Renal cortex interstitium (tissue), 11 donors: ENCODE measurements around the gene SLC27A1. TPM values are rescaled to one million over a fixed set of nuclear protein-coding genes. Genes with fewer than 3 reads are reported as not detected.
"Not testable (repeated sequence)": the region's sequence is repeated elsewhere in the genome, so short reads cannot be mapped to it uniquely, and the experiment has no call there.

Experiments
- DNase-seq, 11 donors: peaks; one replicate each; pipeline ENCODE4 v3.0.0-alpha.2; 2013; ENCODE audit warnings: low read depth in 9 of 11, low spot score in 4 of 11; ENCODE audit errors: extremely low read depth in 1 of 11
- polyA plus RNA-seq, 3 donors: library from polyadenylated mRNA; unstranded; fragments of 120-200 nt; gene quantifications; one replicate each; pipeline ENCODE4 v1.2.1, GENCODE V29; 2013; ENCODE audit not compliant: insufficient read length in 3 of 3

The SLC27A1 gene
- polyA plus RNA-seq, 3 donors, result 12.0 to 22.2 (median 14.9) TPM

GRCh38 chr19:17451820-17452219 is 18.5 kb upstream of the SLC27A1 start:
- no peak for DNase-seq

GRCh38 chr19:17454576-17455071 is 15.7 kb upstream of the SLC27A1 start:
- DNase-seq, result no peak

GRCh38 chr19:17455308-17456123 is 14.8 kb upstream of the SLC27A1 start:
- DNase-seq, result no peak

GRCh38 chr19:17456127-17456526 is 14.2 kb upstream of the SLC27A1 start:
- no peak for DNase-seq

GRCh38 chr19:17457616-17458015 is 12.7 kb upstream of the SLC27A1 start:
- no peak for DNase-seq

GRCh38 chr19:17458970-17459369 is 11.4 kb upstream of the SLC27A1 start:
- no peak for DNase-seq

- DNase-seq, result no peak
These were observed 9.7 kb upstream of the SLC27A1 start, which contains the start of gene NXNL1 for GRCh38 chr19:17460372-17461230. Gene NXNL1 (minus strand): TSS chr19:17460926. CDS start chr19:17460869, 57 bp downstream.

GRCh38 chr19:17466487-17466850 is 3.9 kb upstream of the SLC27A1 start:
- no peak for DNase-seq

- DNase-seq, result no peak
These were observed 2.6 kb upstream of the SLC27A1 start for GRCh38 chr19:17467471-17468301.

- no peak for DNase-seq
These were observed 1.8 kb upstream of the SLC27A1 start for GRCh38 chr19:17468302-17469091.

- DNase-seq, result no peak
These were observed 1.2 kb upstream of the SLC27A1 start for GRCh38 chr19:17469092-17469480.

GRCh38 chr19:17469481-17470067 is 750 bp upstream of the SLC27A1 start:
- peak in 9 of 11 donors; percentile 77 to 89 (median 83) for DNase-seq

GRCh38 chr19:17471410-17472125 is 1.2 kb downstream of the SLC27A1 start:
- no peak for DNase-seq

- DNase-seq, result no peak
These were observed 2.7 kb downstream of the SLC27A1 start for GRCh38 chr19:17473041-17473440.

- DNase-seq, result not testable (repeated sequence)
These were observed 4.8 kb downstream of the SLC27A1 start for GRCh38 chr19:17475011-17475540.

- DNase-seq, result peak in 1 of 11 donors; percentile 31
These were observed 5.3 kb downstream of the SLC27A1 start for GRCh38 chr19:17475541-17476115.

- DNase-seq, result no peak
These were observed 9.0 kb downstream of the SLC27A1 start for GRCh38 chr19:17479325-17479791.
